IPS-18c (cell line): ENCODE data around the gene ORC6.

Experiments used
- H3K4me3 ChIP-seq: 2 replicates; pipeline ENCODE4 v1.7.0; 2013; ENCODE audit warnings: low read depth, mild to moderate bottlenecking, low read length, moderate library complexity; ENCODE audit not compliant: insufficient read depth
- H3K9me3 ChIP-seq: one replicate; pipeline ENCODE4 v1.6.1; 2013; ENCODE audit warnings: mild to moderate bottlenecking, low read length, moderate library complexity; ENCODE audit not compliant: control insufficient read depth, insufficient read depth

Gene ORC6

GRCh38 chr16:46721885-46722284, 32.4 kb downstream of the ORC6 start:
- H3K4me3 ChIP-seq = no peak overlapping the region
- no peaks in the 10 kb centered on the region for H3K9me3 ChIP-seq

- no peaks in the 10 kb centered on the region for H3K9me3 ChIP-seq
- H3K4me3 ChIP-seq = no peak overlapping the region
Measured at GRCh38 chr16:46727184-46727583, 37.7 kb downstream of the ORC6 start.

- Histone ChIP-seq H3K9me3 (no peaks in the 10 kb centered on the region), H3K4me3 (no peak overlapping the region)
Measured at GRCh38 chr16:46727630-46728029, 38.2 kb downstream of the ORC6 start.

GRCh38 chr16:46728806-46729205, 39.3 kb downstream of the ORC6 start:
- H3K9me3 ChIP-seq = no peaks in the 10 kb centered on the region
- no peak overlapping the region for H3K4me3 ChIP-seq

- Histone ChIP-seq H3K4me3 (no peak overlapping the region), H3K9me3 (no peaks in the 10 kb centered on the region)
Measured at GRCh38 chr16:46729326-46729995, 40.0 kb downstream of the ORC6 start.

GRCh38 chr16:46730126-46730525, 40.7 kb downstream of the ORC6 start:
- Histone ChIP-seq H3K4me3 (no peak overlapping the region), H3K9me3 (no peaks in the 10 kb centered on the region)

- H3K9me3 ChIP-seq = no peaks in the 10 kb centered on the region
- H3K4me3 ChIP-seq = no peak overlapping the region
Measured at GRCh38 chr16:46730801-46731690, 41.6 kb downstream of the ORC6 start.

- Histone ChIP-seq H3K4me3 (no peak overlapping the region), H3K9me3 (no peaks in the 10 kb centered on the region)
Measured at GRCh38 chr16:46731691-46732555, 42.5 kb downstream of the ORC6 start.

- no peaks in the 10 kb centered on the region for H3K9me3 ChIP-seq
- no peak overlapping the region for H3K4me3 ChIP-seq
Measured at GRCh38 chr16:46732561-46732960, 43.1 kb downstream of the ORC6 start.

- H3K4me3 ChIP-seq = no peak overlapping the region
- no peaks in the 10 kb centered on the region for H3K9me3 ChIP-seq
Measured at GRCh38 chr16:46733319-46733830, 43.9 kb downstream of the ORC6 start.

GRCh38 chr16:46736695-46737094, 47.2 kb downstream of the ORC6 start:
- H3K4me3 ChIP-seq = no peak overlapping the region; the same call in 1 of the 2 replicates
- no peaks in the 10 kb centered on the region for H3K9me3 ChIP-seq

- H3K9me3 ChIP-seq = no peaks in the 10 kb centered on the region
- no peak overlapping the region for H3K4me3 ChIP-seq
Measured at GRCh38 chr16:46737621-46738214, 48.3 kb downstream of the ORC6 start.

- Histone ChIP-seq H3K4me3 (no peak overlapping the region), H3K9me3 (no peaks in the 10 kb centered on the region)
Measured at GRCh38 chr16:46739934-46740333, 50.5 kb downstream of the ORC6 start.

GRCh38 chr16:46743232-46743719, 53.8 kb downstream of the ORC6 start:
- Histone ChIP-seq H3K9me3 (no peaks in the 10 kb centered on the region), H3K4me3 (no peak overlapping the region)

GRCh38 chr16:46745617-46746016, 56.2 kb downstream of the ORC6 start:
- H3K9me3 ChIP-seq = no peaks in the 10 kb centered on the region
- no peak overlapping the region for H3K4me3 ChIP-seq

GRCh38 chr16:46746821-46747776, 57.6 kb downstream of the ORC6 start:
- Histone ChIP-seq H3K4me3 (no peak overlapping the region), H3K9me3 (no peaks in the 10 kb centered on the region)
